ENCODE results near the gene MCOLN1. TPM values are rescaled to one million over a fixed set of nuclear protein-coding genes. Genes with fewer than 3 reads are reported as not detected.

MCOLN1 gene
- total and polyA plus RNA-seq, 9 of the 15 experiments (the other 6 are each of a cell fraction or from before 2014, with no cell fraction given): 0.25 to 15.4 (median 7.1) TPM

- TF ChIP-seq TCF7L2 (IDR thresholded peaks at IDR 0.05; ENCODE audit: low read depth, low read length): peak; percentile 19; the same call in 1 of the 2 replicates
- peak; percentile 65; the same call in 1 of the 2 replicates for TF ChIP-seq NR2C1 (IDR thresholded peaks at IDR 0.05)
- TF ChIP-seq NR2C1 (tag; IDR thresholded peaks at IDR 0.05): peak; percentile 90
- no peak for TF ChIP-seq RBM14 (IDR thresholded peaks at IDR 0.05; ENCODE audit: borderline replicate concordance, insufficient read depth, low read depth, low read length)
- no peak for TF ChIP-seq HMG20B (CRISPR knock-in tag; IDR thresholded peaks at IDR 0.05)
- no peak for TF ChIP-seq ZNF507 (tag; conservative IDR thresholded peaks at IDR 0.05)
- TF ChIP-seq POLR2AphosphoS2 (IDR thresholded peaks at IDR 0.05; ENCODE audit: low read length): 0 out of 2 replicates have a peak, but pooled peaks have one; percentile 63
- no peak for TF ChIP-seq HLTF (IDR thresholded peaks at IDR 0.05)
- peak; percentile 62 for TF ChIP-seq RBFOX2 (IDR thresholded peaks at IDR 0.05; ENCODE audit: low read depth, low read length)
- no peak; the same call in none of the 2 replicates for TF ChIP-seq DIDO1 (tag; IDR thresholded peaks at IDR 0.05; ENCODE audit: low read depth)
- peak; percentile 78 for TF ChIP-seq ZNF121 (CRISPR knock-in tag; conservative IDR thresholded peaks at IDR 0.05)
- no peak for TF ChIP-seq BRCA1 (IDR thresholded peaks at IDR 0.05)
- no peak for TF ChIP-seq BRCA1 (CRISPR knock-in tag; IDR thresholded peaks at IDR 0.05)
- peak; percentile 99 for TF ChIP-seq SMARCA5 (IDR thresholded peaks at IDR 0.05)
- TF ChIP-seq ZNF12 (CRISPR knock-in tag; IDR thresholded peaks at IDR 0.05): 0 out of 2 replicates have a peak, but pooled peaks have one; percentile 11
- TF ChIP-seq MCM2 (IDR thresholded peaks at IDR 0.05; ENCODE audit: low read depth): no peak
- no peak for TF ChIP-seq RFX5 (IDR thresholded peaks at IDR 0.05; ENCODE audit: low read depth, low read length)
- no peak for TF ChIP-seq MLX (CRISPR knock-in tag; conservative IDR thresholded peaks at IDR 0.05)
- TF ChIP-seq ZNF584 (CRISPR knock-in tag; IDR thresholded peaks at IDR 0.05; ENCODE audit: low read depth): no peak
- TF ChIP-seq L3MBTL2 (IDR thresholded peaks at IDR 0.05): no peak
- no peak for TF ChIP-seq HMG20A (CRISPR knock-in tag; conservative IDR thresholded peaks at IDR 0.05)
- TF ChIP-seq ZNF140 (CRISPR knock-in tag; IDR thresholded peaks at IDR 0.05): no peak
- TF ChIP-seq MNT (conservative IDR thresholded peaks at IDR 0.05): peak; percentile 57 to 88; a peak in 3 of 4 replicates
- no peak for TF ChIP-seq POLR3G (IDR thresholded peaks at IDR 0.05; ENCODE audit: extremely low read depth, insufficient read length, insufficient replicate concordance)
- TF ChIP-seq NRF1 (conservative IDR thresholded peaks at IDR 0.05 in 1 of 2, IDR thresholded peaks at IDR 0.05 in 1 of 2): peak; percentile 61 to 71
- TF ChIP-seq NCOA4 (IDR thresholded peaks at IDR 0.05; ENCODE audit: partially characterized antibody): peak; percentile 96
- TF ChIP-seq TAF7 (tag; IDR thresholded peaks at IDR 0.05): no peak
- TF ChIP-seq ARID2 (IDR thresholded peaks at IDR 0.05): no peak
Observed at GRCh38 chr19:7535047-7535997, 12.9 kb downstream of the MCOLN1 start, which contains the start of gene PNPLA6 (continued).

Measured in K562 (cell line).